ENCODE data around the gene BHMT2.
A peak's percentile ranks its signal among the peaks of the same experiment; 100 is the strongest.

Gene BHMT2

DNA sequence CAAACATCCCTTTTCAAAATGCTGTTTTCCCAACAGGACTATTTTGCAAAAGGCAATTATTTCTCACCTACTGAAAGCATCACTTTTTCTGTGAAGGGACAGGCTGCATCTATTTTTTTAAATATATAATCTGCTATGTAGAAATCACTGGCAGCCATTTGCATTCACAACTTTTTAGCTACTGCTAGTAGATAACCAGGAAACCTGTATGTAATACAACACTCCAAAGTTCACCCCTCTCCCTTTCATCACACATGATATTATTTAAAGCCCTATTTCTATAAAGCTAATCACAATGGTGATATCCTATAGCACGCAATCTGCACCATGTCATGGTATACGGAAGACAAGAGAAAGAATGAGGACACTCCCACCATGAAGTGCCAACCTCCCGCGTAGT is 9.9 kb upstream of the BHMT2 start:
- H3K4me3 ChIP-seq (ENCODE audit: low read length), result no peak overlapping the region
- no peak for DNase-seq (ENCODE audit: low read depth)
- TF ChIP-seq, protein P1, sequence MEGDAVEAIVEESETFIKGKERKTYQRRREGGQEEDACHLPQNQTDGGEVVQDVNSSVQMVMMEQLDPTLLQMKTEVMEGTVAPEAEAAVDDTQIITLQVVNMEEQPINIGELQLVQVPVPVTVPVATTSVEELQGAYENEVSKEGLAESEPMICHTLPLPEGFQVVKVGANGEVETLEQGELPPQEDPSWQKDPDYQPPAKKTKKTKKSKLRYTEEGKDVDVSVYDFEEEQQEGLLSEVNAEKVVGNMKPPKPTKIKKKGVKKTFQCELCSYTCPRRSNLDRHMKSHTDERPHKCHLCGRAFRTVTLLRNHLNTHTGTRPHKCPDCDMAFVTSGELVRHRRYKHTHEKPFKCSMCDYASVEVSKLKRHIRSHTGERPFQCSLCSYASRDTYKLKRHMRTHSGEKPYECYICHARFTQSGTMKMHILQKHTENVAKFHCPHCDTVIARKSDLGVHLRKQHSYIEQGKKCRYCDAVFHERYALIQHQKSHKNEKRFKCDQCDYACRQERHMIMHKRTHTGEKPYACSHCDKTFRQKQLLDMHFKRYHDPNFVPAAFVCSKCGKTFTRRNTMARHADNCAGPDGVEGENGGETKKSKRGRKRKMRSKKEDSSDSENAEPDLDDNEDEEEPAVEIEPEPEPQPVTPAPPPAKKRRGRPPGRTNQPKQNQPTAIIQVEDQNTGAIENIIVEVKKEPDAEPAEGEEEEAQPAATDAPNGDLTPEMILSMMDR (conservative IDR thresholded peaks at IDR 0.05; ENCODE audit: low read depth, low read length), result no peak

DNA sequence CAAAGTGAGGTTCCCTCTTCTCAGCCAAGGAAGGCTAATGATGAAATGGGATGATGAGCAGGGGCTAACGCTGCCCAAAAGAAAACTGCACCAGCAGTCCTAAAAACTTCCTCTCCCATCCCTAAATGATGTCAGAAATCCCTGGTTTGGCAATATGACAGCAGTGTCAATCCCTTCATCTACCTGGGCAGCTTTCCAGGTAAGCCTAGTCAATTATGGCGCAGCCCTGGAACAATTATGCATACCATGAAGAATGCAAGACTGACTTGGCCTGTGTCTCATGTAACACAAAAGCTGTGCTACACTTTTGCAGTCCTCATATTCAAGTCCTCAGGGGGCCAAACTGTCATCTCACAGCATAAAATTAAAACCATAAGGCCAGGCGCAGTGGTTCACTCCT is 7.1 kb upstream of the BHMT2 start:
- no peak overlapping the region for H3K4me3 ChIP-seq (ENCODE audit: low read length)
- TF ChIP-seq, protein P1 (conservative IDR thresholded peaks at IDR 0.05; ENCODE audit: low read depth, low read length), result no peak
- no peak for DNase-seq (ENCODE audit: low read depth)

DNA sequence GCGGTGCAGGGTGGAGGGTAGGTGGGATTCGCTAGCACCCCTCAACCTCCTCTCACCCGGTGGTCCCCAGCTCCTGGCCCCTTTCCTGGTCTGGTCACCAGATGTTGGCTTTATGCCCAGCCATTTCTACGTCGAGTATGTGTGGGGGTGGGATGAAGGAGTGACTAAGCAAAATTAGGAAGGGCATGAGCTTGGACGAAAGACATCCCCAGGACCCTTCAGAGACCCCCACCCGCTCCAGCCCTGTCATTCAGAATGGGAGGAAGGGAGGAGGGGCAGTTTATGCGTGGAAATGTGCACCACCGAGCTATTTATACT is 742 bp downstream of the BHMT2 start:
- TF ChIP-seq, protein P1 (conservative IDR thresholded peaks at IDR 0.05; ENCODE audit: low read depth, low read length), result no peak
- DNase-seq (ENCODE audit: low read depth), result no peak
- peak overlapping the region; percentile 44 for H3K4me3 ChIP-seq (ENCODE audit: low read length)

DNA sequence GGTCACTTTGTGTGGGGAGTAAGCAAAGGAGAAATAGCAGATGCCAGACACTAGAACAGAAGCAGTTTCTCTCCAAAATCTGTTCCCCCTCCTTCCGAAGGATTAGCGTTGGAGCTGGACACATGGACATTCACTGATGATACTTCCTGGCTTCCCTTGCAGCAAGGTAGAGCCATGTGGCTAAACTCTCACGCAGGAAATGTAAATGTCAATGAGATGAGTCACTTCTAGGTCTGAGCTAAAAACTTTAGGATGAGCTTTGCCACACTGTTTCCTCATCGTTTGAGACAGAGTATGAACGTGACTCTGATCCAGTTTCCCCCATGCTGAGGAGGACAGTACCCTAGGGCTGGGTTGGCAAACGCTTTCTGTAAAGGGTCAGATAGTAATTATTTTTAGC is 5.1 kb downstream of the BHMT2 start:
- TF ChIP-seq, protein P1 (conservative IDR thresholded peaks at IDR 0.05; ENCODE audit: low read depth, low read length), result no peak
- H3K4me3 ChIP-seq (ENCODE audit: low read length), result no peak overlapping the region
- no peak for DNase-seq (ENCODE audit: low read depth)

DNA sequence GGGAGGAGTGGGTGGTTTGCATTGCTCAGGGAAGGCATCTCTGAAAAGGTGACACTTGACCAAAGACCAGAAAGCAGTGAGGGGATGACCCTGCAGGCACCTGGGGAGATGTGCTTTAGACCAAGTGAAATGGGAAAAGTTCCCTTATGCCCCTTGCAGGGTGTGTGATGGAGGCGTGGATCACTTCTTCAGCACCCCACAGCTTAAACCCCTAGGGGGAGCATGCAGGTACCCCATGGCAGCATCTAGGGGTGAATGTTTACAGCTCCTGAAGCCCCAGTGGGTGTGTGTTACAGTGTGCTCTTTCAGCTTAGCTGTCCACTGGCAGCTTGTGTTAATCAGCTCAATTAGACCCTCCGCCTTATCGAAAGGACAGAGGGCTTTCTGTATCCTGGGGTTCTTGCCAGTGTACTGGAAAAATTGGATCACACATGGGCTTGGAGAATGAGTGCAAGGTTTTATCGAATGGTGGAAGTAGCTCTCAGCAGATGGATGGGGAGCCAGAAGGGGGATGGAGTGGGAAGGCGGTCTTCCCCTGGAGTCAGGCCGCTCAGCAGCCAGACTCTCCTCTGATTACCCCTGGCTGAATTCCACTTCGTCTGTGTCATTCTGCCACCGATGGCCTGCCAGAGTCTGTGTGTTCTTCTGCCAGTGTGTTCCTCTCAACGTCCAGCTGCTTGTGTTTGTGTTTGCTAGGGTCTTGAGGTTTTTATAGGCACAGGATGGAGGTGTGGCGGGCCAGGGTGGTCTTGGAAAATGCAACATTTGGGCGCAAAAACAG is 6.3 kb downstream of the BHMT2 start:
- TF ChIP-seq, protein P1 (conservative IDR thresholded peaks at IDR 0.05; ENCODE audit: low read depth, low read length), result peak; percentile 17
- no peak for DNase-seq (ENCODE audit: low read depth)
- no peak overlapping the region for H3K4me3 ChIP-seq (ENCODE audit: low read length)

DNA sequence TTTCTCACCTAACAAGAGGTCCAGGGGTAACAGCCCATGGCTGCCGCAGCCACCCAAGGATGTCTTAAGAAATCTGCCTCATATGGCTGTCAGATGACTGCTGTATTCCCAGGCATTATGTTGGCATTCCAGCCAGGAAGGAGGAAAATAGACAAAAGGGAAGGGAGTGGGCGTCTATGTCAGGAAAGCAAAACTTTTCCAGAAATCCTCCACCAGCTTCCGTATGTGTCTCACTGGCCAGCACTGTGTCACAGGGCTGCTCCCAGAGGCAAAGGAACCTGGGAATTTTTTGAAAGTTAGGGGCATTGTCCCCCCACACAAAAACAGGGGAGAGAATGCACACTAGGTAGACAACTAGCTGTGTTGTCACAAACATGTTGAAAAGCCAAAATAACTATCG is 7.3 kb downstream of the BHMT2 start:
- H3K4me3 ChIP-seq (ENCODE audit: low read length), result no peak overlapping the region
- TF ChIP-seq, protein P1 (conservative IDR thresholded peaks at IDR 0.05; ENCODE audit: low read depth, low read length), result no peak
- no peak for DNase-seq (ENCODE audit: low read depth)

DNA sequence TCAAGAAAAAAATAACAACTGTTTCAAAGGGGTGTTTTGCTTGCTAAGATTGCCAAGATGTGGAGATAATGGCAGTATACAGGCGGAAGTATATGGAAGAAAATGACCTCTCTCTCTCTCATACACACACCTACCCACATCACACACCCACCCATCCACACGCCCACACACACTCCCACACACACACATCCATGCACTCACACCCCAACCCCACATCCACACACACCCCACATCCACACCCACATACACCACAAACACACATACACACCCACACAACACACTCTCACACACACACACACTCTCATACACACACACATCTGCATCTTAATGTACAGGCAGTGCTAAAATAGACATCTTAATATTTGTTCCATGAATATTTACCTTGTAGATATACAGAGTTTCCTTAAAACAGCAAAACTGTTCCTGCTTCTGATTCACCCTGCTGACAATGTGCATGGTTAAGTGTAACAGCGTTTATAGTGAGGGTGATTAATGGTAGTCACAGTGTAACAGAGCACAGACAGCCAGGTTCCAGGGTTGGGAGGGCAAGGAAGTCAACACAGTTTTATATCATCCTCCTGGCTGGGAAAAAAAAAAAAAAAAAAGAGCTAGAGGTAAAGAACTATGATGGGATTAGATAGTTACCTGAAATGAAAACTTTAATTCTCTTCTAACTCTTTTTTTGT is 8.3 kb downstream of the BHMT2 start:
- DNase-seq (ENCODE audit: low read depth), result no peak
- TF ChIP-seq, protein P1 (conservative IDR thresholded peaks at IDR 0.05; ENCODE audit: low read depth, low read length), result no peak
- H3K4me3 ChIP-seq (ENCODE audit: low read length), result no peak overlapping the region
